Endodermal cell (in vitro differentiated cells): ENCODE results near the gene BNC2. TPM values are rescaled to one million over a fixed set of nuclear protein-coding genes. Genes with fewer than 3 reads are reported as not detected.

Source experiments
- DNase-seq: peaks from one replicate; pipeline ENCODE4 v3.0.0-alpha.2; 2017
- H3K27ac ChIP-seq: 2 replicates; pipeline ENCODE4 v1.5.1; 2013; ENCODE audit warnings: mild to moderate bottlenecking, low read depth, low read length, moderate library complexity
- H3K27me3 ChIP-seq: 2 replicates; pipeline ENCODE4 v1.6.1; 2013; ENCODE audit warnings: mild to moderate bottlenecking, low read length, moderate library complexity; ENCODE audit not compliant: insufficient read depth, control insufficient read depth, poor library complexity, severe bottlenecking
- H3K36me3 ChIP-seq: 2 replicates; pipeline ENCODE4 v1.7.0; 2013; ENCODE audit warnings: mild to moderate bottlenecking, low read length, moderate library complexity; ENCODE audit not compliant: control insufficient read depth, insufficient read depth
- H3K4me1 ChIP-seq: one replicate; pipeline ENCODE4 v1.7.0; 2013; ENCODE audit warnings: low read length; ENCODE audit not compliant: control insufficient read depth, insufficient read depth
- H3K4me3 ChIP-seq: 2 replicates; pipeline ENCODE4 v1.5.1; 2013; ENCODE audit warnings: mild to moderate bottlenecking, low read length, moderate library complexity
- H3K9ac ChIP-seq: 2 replicates; pipeline ENCODE4 v1.6.1; 2013; ENCODE audit warnings: mild to moderate bottlenecking, low read length, moderate library complexity; ENCODE audit not compliant: poor library complexity, severe bottlenecking; ENCODE audit errors: extremely low read depth
- H3K9me3 ChIP-seq: 2 replicates; pipeline ENCODE4 v1.6.1; 2013; ENCODE audit warnings: mild to moderate bottlenecking, low read length, moderate library complexity; ENCODE audit not compliant: control insufficient read depth
- H3K27ac Mint-ChIP-seq: 2 replicates; pipeline ENCODE4 v1.8.0; 2020; ENCODE audit warnings: mixed read lengths
- H3K27me3 Mint-ChIP-seq: 2 replicates; pipeline ENCODE4 v1.8.0; 2021; ENCODE audit warnings: mild to moderate bottlenecking, mixed read lengths; ENCODE audit not compliant: insufficient read depth
- H3K36me3 Mint-ChIP-seq: 2 replicates; pipeline ENCODE4 v1.8.0; 2020; ENCODE audit warnings: low read depth, mixed read lengths
- H3K4me1 Mint-ChIP-seq: 2 replicates; pipeline ENCODE4 v1.8.0; 2020; ENCODE audit warnings: mixed read lengths
- H3K4me3 Mint-ChIP-seq: 2 replicates; pipeline ENCODE4 v1.8.0; 2020; ENCODE audit warnings: mild to moderate bottlenecking, moderate library complexity, mixed read lengths
- H3K9me3 Mint-ChIP-seq: 2 replicates; pipeline ENCODE4 v1.8.0; 2020; ENCODE audit warnings: mild to moderate bottlenecking, mixed read lengths
- CTCF ChIP-seq: fragments of 200-600 bp; sonication (generic); conservative IDR thresholded peaks from 2 replicates; pipeline ENCODE4 v1.5.0; 2021; ENCODE audit warnings: antibody characterized with exemption, mild to moderate bottlenecking
- WGBS, 2 experiments: methylation state at CpG; one replicate each; pipeline versions ENCODE4 v1.1.5 to v1.1.7; 2013; ENCODE audit warnings: missing lambda C conversion rate in 2 of 2, mixed read lengths in 1 of 2; ENCODE audit not compliant: insufficient coverage in 1 of 2, insufficient read length in 1 of 2; 5-methylcytosine and 5-hydroxymethylcytosine counted together
- total RNA-seq, 2 donors: library from RNA; stranded (reverse); fragmentation: NEBNext Ultra II Directional in 1 of 2; extraction: Animal tissue kit (Norgen Biotek cat#: 25700) in 1 of 2; gene quantifications; 2 replicates in 1 of 2; 3 replicates in 1 of 2; pipeline ENCODE4 v1.2.1, GENCODE V29; 2021

Gene BNC2
- total RNA-seq, 2 donors from 2014 or later, result 3.0 to 10.5 TPM

GRCh38 chr9:16545639-16546038, 324.8 kb downstream of the BNC2 start:
- no peaks in the 10 kb centered on the region for H3K36me3 ChIP-seq
- Mint-ChIP-seq H3K36me3 (no peaks in the 10 kb centered on the region), H3K9me3 (no peaks in the 10 kb centered on the region), H3K27me3 (no peaks in the 10 kb centered on the region), H3K4me1 (peaks cover 24% of the 10 kb centered on the region), H3K4me3 (no peak overlapping the region), H3K27ac (no peak overlapping the region)
- no peak for TF ChIP-seq CTCF
- H3K27ac ChIP-seq, result no peak overlapping the region
- DNase-seq, result no peak
- no peaks in the 10 kb centered on the region for H3K4me1 ChIP-seq
- 93 to 100% methylated on average over 2 to 3 of the region's 3 CpGs for WGBS, 2 experiments
- H3K4me3 ChIP-seq, result no peak overlapping the region
- H3K9ac ChIP-seq, result no peak overlapping the region
- no peaks in the 10 kb centered on the region for H3K27me3 ChIP-seq
- H3K9me3 ChIP-seq, result no peaks in the 10 kb centered on the region

- WGBS, 2 experiments, result no CpG with 5 or more reads among the region's 1 CpG
- no peaks in the 10 kb centered on the region for H3K27me3 ChIP-seq
- no peaks in the 10 kb centered on the region for H3K36me3 Mint-ChIP-seq
- no peak overlapping the region for H3K4me3 Mint-ChIP-seq
- no peak overlapping the region for H3K9ac ChIP-seq
- no peak overlapping the region for H3K27ac ChIP-seq
- H3K4me1 Mint-ChIP-seq, result peaks cover 26% of the 10 kb centered on the region
- no peaks in the 10 kb centered on the region for H3K36me3 ChIP-seq
- H3K4me3 ChIP-seq, result no peak overlapping the region
- H3K27me3 Mint-ChIP-seq, result no peaks in the 10 kb centered on the region
- no peaks in the 10 kb centered on the region for H3K9me3 Mint-ChIP-seq
- no peak for TF ChIP-seq CTCF
- no peaks in the 10 kb centered on the region for H3K9me3 ChIP-seq
- H3K27ac Mint-ChIP-seq, result no peak overlapping the region
- H3K4me1 ChIP-seq, result no peaks in the 10 kb centered on the region
- no peak for DNase-seq
These were observed 325.6 kb downstream of the BNC2 start for GRCh38 chr9:16544842-16545241.

GRCh38 chr9:16543686-16544085, 326.8 kb downstream of the BNC2 start:
- Mint-ChIP-seq H3K27me3 (no peaks in the 10 kb centered on the region), H3K9me3 (no peaks in the 10 kb centered on the region), H3K4me1 (peaks cover 26% of the 10 kb centered on the region), H3K4me3 (no peak overlapping the region), H3K27ac (no peak overlapping the region), H3K36me3 (no peaks in the 10 kb centered on the region)
- Histone ChIP-seq H3K9ac (no peak overlapping the region), H3K9me3 (no peaks in the 10 kb centered on the region), H3K27ac (no peak overlapping the region), H3K27me3 (no peaks in the 10 kb centered on the region), H3K36me3 (no peaks in the 10 kb centered on the region), H3K4me3 (no peak overlapping the region), H3K4me1 (no peaks in the 10 kb centered on the region)
- no peak for TF ChIP-seq CTCF
- no peak for DNase-seq
- WGBS, 2 experiments, result 96 to 100% methylated on average over 1 to 3 of the region's 3 CpGs
